GM21717 (cell line): ENCODE measurements around the gene TRIM73.
"Not testable (repeated sequence)": the region's sequence is repeated elsewhere in the genome, so short reads cannot be mapped to it uniquely, and the experiment has no call there.

ENCODE experiments used
- ATAC-seq: cut with Tn5 transposase; IDR thresholded peaks from one replicate; pipeline ENCODE4 v1.9.1; 2021; ENCODE audit warnings: mild to moderate bottlenecking, moderate library complexity; ENCODE audit not compliant: unreplicated experiment

The TRIM73 gene

DNA sequence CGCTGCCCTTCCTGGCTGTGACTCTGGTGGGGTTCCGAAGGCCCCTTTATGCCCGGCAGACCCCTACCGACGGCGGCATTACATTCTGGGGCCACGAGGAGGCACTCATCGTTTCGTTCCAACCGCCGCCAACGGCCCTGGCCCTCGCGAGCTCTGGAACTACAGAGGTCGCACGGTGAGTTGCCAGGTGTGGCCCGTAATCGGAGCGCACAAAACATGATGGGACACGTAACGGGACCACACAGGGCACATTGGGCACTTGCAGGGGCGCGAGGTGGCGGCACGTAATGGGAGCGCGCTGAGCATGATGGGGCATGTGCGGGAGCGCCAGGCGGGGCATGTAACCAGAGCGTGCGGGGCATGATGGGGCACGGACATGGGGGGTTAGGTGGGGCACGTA, at the start of gene TRIM73:
Gene TRIM73, plus strand, starts transcription at position 301 of the 400 bp plus-strand sequence. CDS start 3,305 bp downstream, outside the sequence.
- not testable (repeated sequence) for ATAC-seq

DNA sequence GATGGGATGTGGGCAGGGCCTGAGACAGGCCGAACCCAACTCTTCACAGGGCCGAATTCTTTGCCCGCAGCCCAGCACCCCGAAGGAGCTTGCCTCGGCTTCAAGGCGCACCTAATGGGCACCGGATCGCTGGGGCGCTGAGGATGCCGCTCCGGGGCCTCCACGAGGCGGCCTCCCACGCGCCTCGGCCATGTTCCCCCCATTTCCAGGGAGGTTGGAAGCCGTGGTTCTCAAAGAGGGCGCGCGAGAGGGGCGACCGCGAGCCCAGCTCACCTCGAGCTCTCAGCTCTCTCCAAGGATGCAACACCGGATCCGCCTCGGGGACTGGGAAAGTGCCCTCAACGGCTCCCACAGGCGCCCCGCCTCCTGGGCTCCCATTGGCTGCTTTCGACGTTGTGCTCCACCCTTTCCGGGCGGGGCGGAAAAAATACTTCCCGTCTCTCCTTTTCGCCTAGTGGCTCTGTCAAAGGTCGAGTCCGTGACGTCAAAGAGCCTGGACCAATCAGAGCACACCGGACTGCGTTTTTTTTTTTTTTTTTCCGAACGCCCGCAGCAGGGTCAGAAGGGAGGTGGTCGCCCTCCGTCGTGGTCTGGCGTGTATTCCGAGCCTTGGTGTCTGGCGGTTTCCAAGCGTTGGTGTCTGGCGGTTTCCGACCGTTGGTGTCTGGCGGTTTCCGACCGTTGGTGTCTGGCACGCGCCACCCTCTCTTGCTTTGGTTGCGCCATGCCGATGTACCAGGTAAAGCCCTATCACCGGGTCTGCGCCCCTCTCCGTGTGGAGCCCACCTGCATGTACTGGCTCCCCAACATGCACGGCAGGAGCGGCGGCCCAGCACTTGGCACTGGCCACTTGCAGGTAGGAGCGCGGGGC, 36.5 kb upstream of the TRIM73 start:
- ATAC-seq, result peak; percentile 69

DNA sequence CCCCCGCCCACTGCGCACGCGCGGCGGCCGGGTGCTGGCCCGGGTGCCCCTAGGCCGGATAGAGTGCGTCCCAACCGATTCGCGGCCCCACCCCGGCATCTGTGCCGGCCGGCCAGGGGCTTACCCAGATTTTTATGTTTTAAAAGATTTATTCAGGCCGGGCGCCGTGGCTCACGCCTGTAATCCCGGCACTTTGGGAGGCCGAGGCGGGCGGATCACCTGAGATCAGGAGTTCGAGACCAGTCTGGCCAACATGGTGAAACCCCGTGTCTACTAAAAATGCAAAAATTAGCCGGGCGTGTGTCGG, 35.9 kb upstream of the TRIM73 start:
- not testable (repeated sequence) for ATAC-seq

DNA sequence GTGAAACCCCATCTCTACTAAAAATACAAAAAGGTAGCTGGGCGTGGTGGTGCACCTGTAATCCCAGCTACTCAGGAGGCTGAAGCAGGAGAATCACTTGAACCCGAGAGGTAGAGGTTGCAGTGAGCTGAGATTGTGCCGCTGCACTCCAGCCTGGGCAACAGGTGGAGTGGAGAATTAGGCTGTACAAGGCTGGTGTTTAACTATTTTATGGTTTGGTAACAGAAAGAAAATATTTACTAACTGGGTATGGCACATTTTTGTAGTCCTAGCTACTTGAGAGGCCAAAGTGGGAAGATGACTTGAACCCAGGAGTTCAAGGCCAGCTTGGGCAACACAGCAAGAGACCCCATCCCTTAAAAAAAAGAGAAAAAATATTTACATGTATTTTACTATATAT, 31.4 kb upstream of the TRIM73 start:
- ATAC-seq, result not testable (repeated sequence)

DNA sequence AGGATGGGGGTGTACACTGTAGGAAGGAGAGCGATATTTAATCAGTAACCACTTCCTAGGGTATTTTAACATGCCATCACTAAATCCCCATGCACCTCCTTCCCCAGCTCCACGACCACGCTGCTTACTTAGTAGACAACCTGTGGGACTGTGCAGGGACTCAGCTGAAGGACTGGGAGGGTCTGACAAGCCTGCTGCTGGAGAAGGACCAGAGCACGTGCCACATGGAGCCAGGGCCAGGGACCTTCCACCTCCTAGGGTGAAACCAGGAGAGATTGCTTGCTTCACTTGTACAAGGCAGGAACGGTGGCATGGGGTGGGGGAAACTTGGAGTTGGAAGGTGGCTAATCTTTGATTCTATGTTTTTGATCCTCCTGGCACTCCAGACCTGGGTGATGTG, 28.8 kb upstream of the TRIM73 start:
- not testable (repeated sequence) for ATAC-seq

DNA sequence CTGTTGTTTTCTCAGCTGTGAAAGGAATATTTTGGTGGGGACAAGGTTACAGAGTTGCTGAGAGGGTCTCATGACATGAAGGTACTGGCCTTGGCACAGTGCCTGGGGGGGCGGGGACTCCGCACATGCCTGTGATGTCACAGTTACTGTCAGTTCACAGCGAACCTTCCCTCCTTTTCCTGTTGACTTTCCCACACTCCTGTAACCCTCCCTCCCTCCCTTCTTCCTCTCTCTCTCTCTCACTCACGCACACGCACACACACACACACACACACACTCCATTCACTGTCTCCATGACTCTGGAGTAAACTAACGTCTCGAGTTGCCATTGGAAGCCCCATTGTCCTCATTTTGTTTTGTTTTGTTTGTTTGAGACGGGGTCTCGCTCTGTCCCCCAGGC, 28.1 kb upstream of the TRIM73 start:
- ATAC-seq, result not testable (repeated sequence)

GRCh38 chr7:75374144-75374518, 21.3 kb upstream of the TRIM73 start:
- ATAC-seq, result not testable (repeated sequence)

DNA sequence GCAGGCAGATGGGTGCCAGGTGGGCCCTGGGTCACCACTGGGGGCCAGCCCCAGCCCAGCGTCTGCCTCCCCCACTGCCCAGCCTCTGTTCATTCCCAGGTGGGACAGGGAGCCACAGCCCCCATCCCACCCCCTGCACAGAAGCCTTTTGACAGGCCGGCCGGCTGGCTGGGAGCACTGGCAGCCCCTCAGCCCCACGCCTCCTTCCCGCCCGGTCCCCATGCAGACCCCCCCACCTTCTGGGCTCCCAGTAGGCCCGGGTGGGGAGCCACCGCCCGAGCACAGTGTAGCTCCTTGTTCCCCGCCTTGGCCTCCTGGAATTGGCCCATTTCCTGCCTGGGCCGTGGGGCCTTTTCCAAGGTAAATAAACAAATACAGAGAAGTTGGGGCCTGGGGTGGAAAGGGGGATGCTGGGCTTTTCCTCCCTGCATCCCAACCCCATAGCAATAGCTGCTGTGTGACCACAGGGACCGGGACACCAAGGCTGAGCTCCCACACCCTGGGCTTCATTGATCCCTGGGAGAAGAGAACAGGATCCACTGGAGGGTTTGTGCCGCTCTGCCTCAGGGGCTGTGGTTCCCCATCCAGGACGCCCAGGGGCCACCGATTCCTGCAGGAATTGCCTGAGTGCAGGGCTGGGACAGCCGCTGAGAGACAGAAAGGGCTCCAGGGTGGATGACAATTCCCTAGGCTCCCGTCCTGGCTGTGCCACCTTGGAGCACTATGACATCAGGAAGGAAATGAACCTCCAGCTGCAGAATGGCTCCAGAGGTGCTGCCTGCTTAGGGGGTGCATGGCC, 20.7 kb upstream of the TRIM73 start:
- not testable (repeated sequence) for ATAC-seq

- not testable (repeated sequence) for ATAC-seq
Measured at GRCh38 chr7:75393194-75393593, 2.2 kb upstream of the TRIM73 start.

DNA sequence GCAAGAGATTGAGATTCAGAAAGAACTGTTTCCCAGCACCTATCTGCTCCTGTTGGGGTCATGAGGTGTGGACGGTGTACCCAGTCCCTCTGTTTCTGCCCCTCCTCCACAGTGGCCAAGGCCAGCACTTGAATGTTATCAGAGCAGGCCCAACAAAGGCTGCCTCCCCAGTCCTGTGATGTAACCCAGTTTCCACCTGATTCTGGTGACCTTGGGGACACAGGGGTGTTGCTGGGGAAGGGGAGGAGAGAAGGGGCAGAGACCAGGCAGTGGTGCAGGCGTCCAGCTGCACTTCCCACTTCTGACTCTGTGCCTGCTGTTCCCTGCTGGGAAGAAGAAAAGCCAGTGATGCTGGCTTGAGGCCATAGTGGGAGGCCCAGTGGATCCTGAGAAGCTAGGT, 2.4 kb downstream of the TRIM73 start:
- ATAC-seq, result not testable (repeated sequence)

DNA sequence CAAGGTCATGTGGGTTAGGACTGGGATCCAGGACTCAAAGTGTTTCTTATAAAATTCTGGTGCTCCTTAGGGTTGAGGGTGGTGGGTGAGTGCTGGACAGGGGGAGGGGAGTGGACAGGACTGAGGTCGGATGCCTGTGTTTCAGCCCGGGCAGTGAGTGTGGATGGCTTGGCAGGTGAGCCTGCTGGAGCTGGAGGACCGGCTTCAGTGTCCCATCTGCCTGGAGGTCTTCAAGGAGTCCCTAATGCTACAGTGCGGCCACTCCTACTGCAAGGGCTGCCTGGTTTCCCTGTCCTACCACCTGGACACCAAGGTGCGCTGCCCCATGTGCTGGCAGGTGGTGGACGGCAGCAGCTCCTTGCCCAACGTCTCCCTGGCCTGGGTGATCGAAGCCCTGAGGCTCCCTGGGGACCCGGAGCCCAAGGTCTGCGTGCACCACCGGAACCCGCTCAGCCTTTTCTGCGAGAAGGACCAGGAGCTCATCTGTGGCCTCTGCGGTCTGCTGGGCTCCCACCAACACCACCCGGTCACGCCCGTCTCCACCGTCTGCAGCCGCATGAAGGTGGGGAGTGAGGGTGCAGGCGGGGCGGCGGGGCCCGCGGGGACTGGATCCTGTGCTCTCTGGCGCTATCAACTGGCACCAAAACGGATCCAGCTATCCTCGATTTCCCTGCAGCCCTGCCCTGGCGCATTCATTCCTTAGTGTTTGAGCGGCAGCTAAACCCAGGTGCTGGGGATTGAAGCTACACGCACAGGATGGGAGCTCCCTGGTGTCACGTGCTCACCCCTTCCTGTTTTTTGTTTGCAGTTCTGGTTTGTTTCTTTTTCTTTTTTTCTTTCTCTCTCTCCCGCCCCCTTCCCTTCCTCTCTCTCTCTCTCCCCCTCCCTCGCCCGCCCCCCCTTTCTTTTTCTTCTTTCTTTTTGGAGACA, 3.6 kb downstream of the TRIM73 start:
- ATAC-seq, result not testable (repeated sequence)

GRCh38 chr7:75400575-75400974, 5.1 kb downstream of the TRIM73 start:
- ATAC-seq, result not testable (repeated sequence)

DNA sequence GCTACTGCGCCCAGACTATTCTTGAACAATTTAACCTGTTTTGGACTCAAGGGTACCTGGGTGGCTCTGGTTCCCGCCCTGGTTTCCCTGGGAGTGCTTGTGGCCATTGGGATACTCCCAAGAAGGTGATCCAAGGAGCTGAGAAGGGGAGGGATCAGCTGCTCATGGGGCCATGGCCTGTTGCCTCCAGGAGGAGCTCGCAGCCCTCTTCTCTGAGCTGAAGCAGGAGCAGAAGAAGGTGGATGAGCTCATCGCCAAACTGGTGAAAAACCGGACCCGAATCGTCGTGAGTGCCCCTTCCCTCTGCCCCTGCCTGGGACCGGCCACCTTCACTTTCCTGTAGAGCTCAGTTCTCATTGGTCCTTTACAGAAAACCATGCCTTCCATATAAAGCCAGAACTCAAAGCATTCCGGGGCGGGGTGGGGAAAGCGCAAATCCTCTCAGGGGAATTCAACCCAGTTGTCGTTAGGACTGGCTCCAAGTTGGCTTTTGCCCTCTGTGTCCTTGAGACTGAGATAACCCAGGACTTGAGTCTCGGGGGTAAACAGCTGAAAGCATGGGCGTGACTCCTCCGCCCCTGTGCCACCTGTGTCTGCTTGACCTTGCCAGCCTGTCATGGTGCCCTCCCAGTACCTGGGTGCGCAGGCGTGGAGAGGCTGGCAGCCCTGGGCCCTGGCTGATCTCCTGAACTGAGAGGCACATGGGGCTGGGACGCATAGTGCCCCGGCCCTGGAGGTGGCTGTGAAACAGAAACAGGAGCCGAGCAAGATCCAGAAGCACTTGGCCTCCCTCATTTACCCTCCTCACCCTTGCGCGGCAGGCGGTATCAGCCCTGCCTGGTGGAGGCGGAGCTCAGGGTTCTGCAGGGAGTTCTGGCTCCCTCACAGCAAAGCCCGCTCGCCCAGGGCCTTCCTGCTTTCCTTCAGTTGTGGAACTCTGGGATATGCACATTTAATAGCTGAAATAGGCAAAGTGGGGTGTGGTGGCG, 8.3 kb downstream of the TRIM73 start:
- ATAC-seq, result not testable (repeated sequence)

GRCh38 chr7:75404663-75405062, 9.2 kb downstream of the TRIM73 start:
- not testable (repeated sequence) for ATAC-seq

GRCh38 chr7:75409880-75410822, 14.7 kb downstream of the TRIM73 start:
- ATAC-seq, result peak; percentile 85

- ATAC-seq, result not testable (repeated sequence)
Measured at GRCh38 chr7:75410823-75411173, 15.4 kb downstream of the TRIM73 start.

GRCh38 chr7:75414204-75414603, 18.8 kb downstream of the TRIM73 start:
- not testable (repeated sequence) for ATAC-seq

DNA sequence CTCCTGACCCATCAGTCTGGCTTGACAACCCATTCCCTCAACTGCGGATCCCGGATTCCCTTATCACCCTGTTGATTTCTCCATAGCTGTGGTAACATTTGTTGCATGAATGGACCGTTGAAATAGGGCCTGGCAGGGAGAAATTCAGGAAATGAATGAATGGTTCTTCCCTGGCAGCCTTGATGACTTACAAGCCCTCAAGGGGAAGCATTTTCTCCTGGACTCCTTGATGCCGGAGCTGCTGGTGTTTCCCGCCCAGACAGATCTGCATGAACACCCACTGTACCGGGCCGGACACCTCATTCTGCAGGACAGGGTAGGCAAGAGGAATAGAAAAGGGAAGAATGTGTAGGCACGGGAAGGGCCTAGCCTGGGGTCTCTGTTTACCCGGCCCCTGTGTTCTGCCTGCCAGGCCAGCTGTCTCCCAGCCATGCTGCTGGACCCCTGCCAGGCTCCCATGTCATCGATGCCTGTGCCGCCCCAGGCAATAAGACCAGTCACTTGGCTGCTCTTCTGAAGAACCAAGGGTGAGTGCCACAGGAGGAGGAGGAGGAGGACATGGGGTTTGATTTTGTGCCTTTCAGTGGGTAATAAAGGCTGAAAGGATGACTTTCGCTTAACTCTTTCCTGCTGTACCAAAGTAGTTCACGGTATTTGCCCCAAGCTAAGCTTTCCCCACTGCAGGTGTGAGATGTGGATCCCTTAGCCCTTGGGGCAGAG, 19.4 kb downstream of the TRIM73 start:
- not testable (repeated sequence) for ATAC-seq
